Pancreas (tissue), 10 donors: ENCODE data around the gene ETV2. TPM values are rescaled to one million over a fixed set of nuclear protein-coding genes. Genes with fewer than 3 reads are reported as not detected.

Source experiments
- ATAC-seq, 4 donors: fragments of 200-7000 bp; cut with Tn5 transposase; one replicate each; pipeline versions ENCODE4 v1.8.0 to v1.9.1; 2020; ENCODE audit warnings: mild to moderate bottlenecking in 4 of 4, moderate library complexity in 4 of 4
- DNase-seq, 6 donors: peaks; one replicate each; pipeline ENCODE4 v3.0.0-alpha.2; 2020
- FAIRE-seq: peaks from 2 replicates; lab custom pipeline; 2012; peaks lifted over from hg19 to GRCh38; lab: Jason Lieb, UNC
- H3K27ac ChIP-seq, 4 donors: fragments of 200-600 bp; sonication (generic); 1 replicate in 3 of 4; 2 replicates in 1 of 4; pipeline versions ENCODE4 v1.5.0 to v1.8.0; 2020
- H3K27me3 ChIP-seq, 4 donors: fragments of 200-600 bp; one replicate each; pipeline ENCODE4 v1.8.0; 2021
- H3K36me3 ChIP-seq, 3 donors: fragments of 200-600 bp; sonication (generic) in 1 of 3; one replicate each; pipeline versions ENCODE4 v1.5.0 to v1.8.0; 2020 to 2021
- H3K4me1 ChIP-seq, 3 donors: fragments of 200-600 bp; one replicate each; pipeline ENCODE4 v1.8.0; 2021
- H3K4me3 ChIP-seq, 4 donors: fragments of 200-600 bp; sonication (generic) in 2 of 4; one replicate each; pipeline versions ENCODE4 v1.5.0 to v1.8.0; 2020 to 2021
- H3K9me3 ChIP-seq, 4 donors: fragments of 200-600 bp; one replicate each; pipeline ENCODE4 v1.8.0; 2021
- CTCF ChIP-seq, 4 donors: fragments of 200-600 bp; sonication (generic) in 3 of 4; IDR thresholded peaks; one replicate each; pipeline versions ENCODE4 v1.5.0 to v1.8.0; 2021; ENCODE audit warnings: antibody characterized with exemption in 4 of 4
- WGBS, 2 donors: extraction: QIAGEN DNeasy Blood & Tissue Kit; methylation state at CpG; one replicate each; pipeline ENCODE4 v1.1.7; 2013; 5-methylcytosine and 5-hydroxymethylcytosine counted together
- intact Hi-C, 3 donors: fragments of 100-400 bp; cut with DNase I; formaldehyde crosslinking; loops; one replicate each; pipeline versions ENCODE4 v1.11.1 to v1.14.2; 2022
- polyA plus RNA-seq, 2 donors: library from polyadenylated mRNA; stranded (reverse); fragments of 200-250 nt; gene quantifications; one replicate each; pipeline ENCODE4 v1.2.3, GENCODE V29; 2013
- total RNA-seq, 6 donors: library from RNA; stranded (reverse); fragmentation: NEBNext Ultra II Directional in 4 of 6; extraction: Animal tissue kit (Norgen Biotek cat#: 25700) in 4 of 6; gene quantifications; one replicate each; pipeline versions ENCODE4 v1.2.1 to v1.2.4, GENCODE V29; 2021 to 2023
- donor health status: healthy with polysubstance abuse.
- donor health status: DM: no; HTN: no; CAD: no; lungs with moderate emphysema.
- donor health status: DM: no; HTN: no; CAD: no.
- donor health status: control.
- donor health status: control.
- donor health status: Bipolar disorder and iron deficiency.
- donor health status: DM: yes; HTN: yes; CAD: no.
- donor health status: DM: no; HTN: no; CAD: no.
- donor health status: DM: no; HTN: no; CAD: no.
- donor health status: DM: yes; HTN: yes; CAD: no.

The ETV2 gene
- total and polyA plus RNA-seq, 8 donors, result 0.32 to 4.1 (median 1.2) TPM

- Histone ChIP-seq H3K9me3 (no peaks in the 10 kb centered on the region), H3K36me3 (peaks cover 0 to 59% (median 17%) of the 10 kb centered on the region in 3 donors), H3K27me3 (no peaks in the 10 kb centered on the region), H3K4me1 (no peaks in the 10 kb centered on the region), H3K27ac (no peak overlapping the region), H3K4me3 (no peak overlapping the region)
- no peak for DNase-seq
- no peak for FAIRE-seq
- intact Hi-C loops, result no loop called here
- ATAC-seq, result no peak
- 91 to 93% methylated on average over 3 of the region's 3 CpGs for WGBS, 2 donors
- TF ChIP-seq CTCF (IDR thresholded peaks at IDR 0.05), result no peak
These were observed 4.9 kb upstream of the ETV2 start for GRCh38 chr19:35636651-35637050.

- Histone ChIP-seq H3K4me1 (no peaks in the 10 kb centered on the region), H3K27me3 (no peaks in the 10 kb centered on the region), H3K9me3 (no peaks in the 10 kb centered on the region), H3K27ac (no peak overlapping the region), H3K4me3 (no peak overlapping the region), H3K36me3 (peaks cover 0 to 54% (median 17%) of the 10 kb centered on the region in 3 donors)
- intact Hi-C loops, result no loop called here
- DNase-seq (no peak), FAIRE-seq (no peak), ATAC-seq (no peak)
- WGBS, 2 donors, result 93 to 96% methylated on average over 25 of the region's 25 CpGs
- TF ChIP-seq CTCF (IDR thresholded peaks at IDR 0.05), result no peak
These were observed 4.4 kb upstream of the ETV2 start for GRCh38 chr19:35637165-35637564.

- intact Hi-C loops, result no loop called here
- Histone ChIP-seq H3K4me3 (no peak overlapping the region), H3K36me3 (peaks cover 0 to 33% (median 12%) of the 10 kb centered on the region in 3 donors), H3K4me1 (no peaks in the 10 kb centered on the region), H3K27me3 (no peaks in the 10 kb centered on the region), H3K27ac (no peak overlapping the region), H3K9me3 (no peaks in the 10 kb centered on the region)
- DNase-seq (no peak), FAIRE-seq (no peak), ATAC-seq (no peak)
- 53 to 68% methylated on average over 6 of the region's 6 CpGs for WGBS, 2 donors
- TF ChIP-seq CTCF (IDR thresholded peaks at IDR 0.05), result no peak
These were observed 2.3 kb upstream of the ETV2 start for GRCh38 chr19:35639321-35639639.

- no peak overlapping the region for H3K27ac ChIP-seq
- H3K4me1 ChIP-seq, result no peaks in the 10 kb centered on the region
- H3K36me3 ChIP-seq, result peaks cover 0 to 27% (median 10%) of the 10 kb centered on the region in 3 donors
- WGBS, 2 donors, result 77 to 78% methylated on average over 8 of the region's 8 CpGs
- FAIRE-seq (no peak), DNase-seq (no peak), ATAC-seq (no peak)
- H3K27me3 ChIP-seq, result no peaks in the 10 kb centered on the region
- intact Hi-C loops, result no loop called here
- TF ChIP-seq CTCF (IDR thresholded peaks at IDR 0.05), result no peak
- no peak overlapping the region for H3K4me3 ChIP-seq
- no peaks in the 10 kb centered on the region for H3K9me3 ChIP-seq
These were observed 1.7 kb upstream of the ETV2 start for GRCh38 chr19:35639863-35640262.

GRCh38 chr19:35642312-35642711 is 767 bp downstream of the ETV2 start:
- WGBS, 2 donors, result 60 to 62% methylated on average over 10 of the region's 10 CpGs
- Histone ChIP-seq H3K4me3 (no peak overlapping the region), H3K9me3 (no peaks in the 10 kb centered on the region), H3K27ac (no peak overlapping the region), H3K4me1 (peaks cover 0 to 3% (median 0%) of the 10 kb centered on the region in 3 donors), H3K36me3 (peaks cover 0 to 9% (median under 1%) of the 10 kb centered on the region in 3 donors), H3K27me3 (no peaks in the 10 kb centered on the region)
- intact Hi-C loops, result no loop called here
- TF ChIP-seq CTCF (IDR thresholded peaks at IDR 0.05), result no peak
- no peak for ATAC-seq
- FAIRE-seq, result no peak
- DNase-seq, result peak in 1 of 6 donors; percentile 53
